GM12892 (cell line): ENCODE measurements around the gene NPHP1.

Source experiments
- POLR2A ChIP-seq: IDR thresholded peaks from 2 replicates; pipeline ENCODE4 v1.6.1; 2011; ENCODE audit warnings: low read depth, low read length, control low read depth
- POLR2AphosphoS5 ChIP-seq: IDR thresholded peaks from 2 replicates; pipeline ENCODE4 v1.6.1; 2011; ENCODE audit warnings: low read depth, low read length, control low read depth

- no peak for TF ChIP-seq POLR2AphosphoS5
- no peak for TF ChIP-seq POLR2A
These were observed 70.8 kb downstream of the NPHP1 start for GRCh38 chr2:110134025-110134424.
